ENCODE measurements around the gene SLIT3.

Gene SLIT3

GRCh38 chr5:169157064-169157463 lies 143.9 kb downstream of the SLIT3 start:
- TF ChIP-seq, protein P1, sequence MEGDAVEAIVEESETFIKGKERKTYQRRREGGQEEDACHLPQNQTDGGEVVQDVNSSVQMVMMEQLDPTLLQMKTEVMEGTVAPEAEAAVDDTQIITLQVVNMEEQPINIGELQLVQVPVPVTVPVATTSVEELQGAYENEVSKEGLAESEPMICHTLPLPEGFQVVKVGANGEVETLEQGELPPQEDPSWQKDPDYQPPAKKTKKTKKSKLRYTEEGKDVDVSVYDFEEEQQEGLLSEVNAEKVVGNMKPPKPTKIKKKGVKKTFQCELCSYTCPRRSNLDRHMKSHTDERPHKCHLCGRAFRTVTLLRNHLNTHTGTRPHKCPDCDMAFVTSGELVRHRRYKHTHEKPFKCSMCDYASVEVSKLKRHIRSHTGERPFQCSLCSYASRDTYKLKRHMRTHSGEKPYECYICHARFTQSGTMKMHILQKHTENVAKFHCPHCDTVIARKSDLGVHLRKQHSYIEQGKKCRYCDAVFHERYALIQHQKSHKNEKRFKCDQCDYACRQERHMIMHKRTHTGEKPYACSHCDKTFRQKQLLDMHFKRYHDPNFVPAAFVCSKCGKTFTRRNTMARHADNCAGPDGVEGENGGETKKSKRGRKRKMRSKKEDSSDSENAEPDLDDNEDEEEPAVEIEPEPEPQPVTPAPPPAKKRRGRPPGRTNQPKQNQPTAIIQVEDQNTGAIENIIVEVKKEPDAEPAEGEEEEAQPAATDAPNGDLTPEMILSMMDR (conservative IDR thresholded peaks at IDR 0.05), result no peak
- H3K27ac ChIP-seq, result no peak overlapping the region

GRCh38 chr5:169154679-169155078 lies 146.3 kb downstream of the SLIT3 start:
- no peak overlapping the region for H3K27ac ChIP-seq
- TF ChIP-seq, protein P1 (conservative IDR thresholded peaks at IDR 0.05), result no peak

- H3K27ac ChIP-seq, result no peak overlapping the region
- TF ChIP-seq, protein P1 (conservative IDR thresholded peaks at IDR 0.05), result no peak
Measured at GRCh38 chr5:169153405-169153804, 147.5 kb downstream of the SLIT3 start.

DNA sequence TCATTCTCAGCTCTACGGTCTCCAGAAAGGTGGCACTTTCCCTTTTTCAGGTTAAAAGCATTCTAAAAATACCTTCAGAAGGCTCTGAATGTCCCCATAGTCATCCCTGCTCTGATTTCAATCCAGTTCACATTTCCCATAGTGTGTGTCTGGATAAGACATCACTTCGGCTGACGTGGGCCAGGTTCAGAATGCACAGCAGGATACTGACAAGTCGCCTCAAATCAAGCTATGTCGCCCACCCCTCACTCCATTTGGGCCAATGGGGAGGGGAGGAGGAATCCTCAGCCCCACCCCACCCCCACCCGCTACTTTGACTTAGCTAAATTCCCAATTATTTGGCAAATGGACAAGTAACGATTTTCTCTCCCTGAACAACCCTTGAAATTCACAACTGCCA lies 148.0 kb downstream of the SLIT3 start:
- H3K27ac ChIP-seq, result no peak overlapping the region
- TF ChIP-seq, protein P1 (conservative IDR thresholded peaks at IDR 0.05), result no peak

- TF ChIP-seq, protein P1 (conservative IDR thresholded peaks at IDR 0.05), result no peak
- H3K27ac ChIP-seq, result no peak overlapping the region
Measured at GRCh38 chr5:169152453-169152852, 148.5 kb downstream of the SLIT3 start.

GRCh38 chr5:169151051-169151805 lies 149.7 kb downstream of the SLIT3 start:
- no peak overlapping the region for H3K27ac ChIP-seq
- TF ChIP-seq, protein P1 (conservative IDR thresholded peaks at IDR 0.05), result no peak

GRCh38 chr5:169150108-169150507 lies 150.8 kb downstream of the SLIT3 start:
- TF ChIP-seq, protein P1 (conservative IDR thresholded peaks at IDR 0.05), result no peak
- H3K27ac ChIP-seq, result no peak overlapping the region

Measured in VCaP (cell line).